ENCODE measurements around the gene MAPT. TPM values are rescaled to one million over a fixed set of nuclear protein-coding genes. Genes with fewer than 3 reads are reported as not detected.

Gene MAPT
- polyA plus RNA-seq, 2 donors = 4.5 to 4.7 TPM

GRCh38 chr17:46030752-46031151 lies 136.4 kb downstream of the MAPT start:
- Histone ChIP-seq H3K4me3 (ENCODE audit: low read depth in 1 of 2, low read length in 2 of 2) (no peak overlapping the region), H3K9me3 (ENCODE audit: control insufficient read depth in 2 of 2, insufficient read depth in 1 of 2, low read depth in 1 of 2, low read length in 1 of 2) (no peaks in the 10 kb centered on the region), H3K27me3 (ENCODE audit: control insufficient read depth in 1 of 2, insufficient read depth in 2 of 2, low read length in 2 of 2) (no peaks in the 10 kb centered on the region), H3K4me1 (ENCODE audit: control insufficient read depth in 2 of 2, insufficient read depth in 2 of 2, low read length in 1 of 2) (no peaks in the 10 kb centered on the region), H3K36me3 (ENCODE audit: control insufficient read depth in 2 of 2, insufficient read depth in 2 of 2, low read length in 1 of 2) (peaks cover 19 to 46% of the 10 kb centered on the region in 2 donors), H3K27ac (ENCODE audit: low read depth in 2 of 2, low read length in 1 of 2) (no peak overlapping the region)
- 82 to 85% methylated on average over 3 of the region's 3 CpGs for WGBS, 2 donors

GRCh38 chr17:46031440-46031839 lies 137.1 kb downstream of the MAPT start:
- no peak overlapping the region for H3K4me3 ChIP-seq (ENCODE audit: low read depth in 1 of 2, low read length in 2 of 2)
- no peaks in the 10 kb centered on the region for H3K27me3 ChIP-seq (ENCODE audit: control insufficient read depth in 1 of 2, insufficient read depth in 2 of 2, low read length in 2 of 2)
- 92 to 96% methylated on average over 16 of the region's 16 CpGs for WGBS, 2 donors
- no peaks in the 10 kb centered on the region for H3K4me1 ChIP-seq (ENCODE audit: control insufficient read depth in 2 of 2, insufficient read depth in 2 of 2, low read length in 1 of 2)
- no peak overlapping the region for H3K27ac ChIP-seq (ENCODE audit: low read depth in 2 of 2, low read length in 1 of 2)
- H3K9me3 ChIP-seq (ENCODE audit: control insufficient read depth in 2 of 2, insufficient read depth in 1 of 2, low read depth in 1 of 2, low read length in 1 of 2) = no peaks in the 10 kb centered on the region
- H3K36me3 ChIP-seq (ENCODE audit: control insufficient read depth in 2 of 2, insufficient read depth in 2 of 2, low read length in 1 of 2) = peaks cover 16 to 41% of the 10 kb centered on the region in 2 donors

DNA sequence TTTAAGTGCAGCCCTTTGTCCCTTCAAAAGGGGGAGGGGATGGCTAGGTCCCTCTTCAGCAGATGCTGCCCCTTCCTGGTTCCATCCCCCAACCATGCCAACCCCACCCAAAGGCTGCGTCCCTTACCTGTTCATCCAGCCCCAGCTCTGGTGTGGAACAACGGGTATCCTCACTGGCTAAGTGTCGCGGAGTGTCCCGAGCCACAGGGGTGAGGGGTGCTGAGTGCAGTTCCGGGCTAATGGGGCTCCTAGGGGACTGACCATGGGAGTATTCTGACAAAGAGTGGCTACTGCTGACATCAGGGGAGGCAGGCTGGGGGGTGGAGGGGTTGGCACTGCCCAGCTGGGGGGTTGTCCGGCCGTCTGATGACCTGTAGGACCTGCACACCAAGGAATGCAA lies 137.6 kb downstream of the MAPT start:
- H3K9me3 ChIP-seq (ENCODE audit: control insufficient read depth in 2 of 2, insufficient read depth in 1 of 2, low read depth in 1 of 2, low read length in 1 of 2) = no peaks in the 10 kb centered on the region
- H3K27ac ChIP-seq (ENCODE audit: low read depth in 2 of 2, low read length in 1 of 2) = no peak overlapping the region
- WGBS, 2 donors = 84 to 93% methylated on average over 8 of the region's 8 CpGs
- H3K27me3 ChIP-seq (ENCODE audit: control insufficient read depth in 1 of 2, insufficient read depth in 2 of 2, low read length in 2 of 2) = no peaks in the 10 kb centered on the region
- H3K4me1 ChIP-seq (ENCODE audit: control insufficient read depth in 2 of 2, insufficient read depth in 2 of 2, low read length in 1 of 2) = no peaks in the 10 kb centered on the region
- peaks cover 14 to 42% of the 10 kb centered on the region in 2 donors for H3K36me3 ChIP-seq (ENCODE audit: control insufficient read depth in 2 of 2, insufficient read depth in 2 of 2, low read length in 1 of 2)
- no peak overlapping the region for H3K4me3 ChIP-seq (ENCODE audit: low read depth in 1 of 2, low read length in 2 of 2)

GRCh38 chr17:46032909-46033308 lies 138.6 kb downstream of the MAPT start:
- no peaks in the 10 kb centered on the region for H3K4me1 ChIP-seq (ENCODE audit: control insufficient read depth in 2 of 2, insufficient read depth in 2 of 2, low read length in 1 of 2)
- H3K4me3 ChIP-seq (ENCODE audit: low read depth in 1 of 2, low read length in 2 of 2) = no peak overlapping the region
- no peaks in the 10 kb centered on the region for H3K27me3 ChIP-seq (ENCODE audit: control insufficient read depth in 1 of 2, insufficient read depth in 2 of 2, low read length in 2 of 2)
- H3K36me3 ChIP-seq (ENCODE audit: control insufficient read depth in 2 of 2, insufficient read depth in 2 of 2, low read length in 1 of 2) = peaks cover 16 to 45% of the 10 kb centered on the region in 2 donors
- H3K27ac ChIP-seq (ENCODE audit: low read depth in 2 of 2, low read length in 1 of 2) = no peak overlapping the region
- WGBS, 2 donors = 94 to 96% methylated on average over 11 of the region's 11 CpGs
- no peaks in the 10 kb centered on the region for H3K9me3 ChIP-seq (ENCODE audit: control insufficient read depth in 2 of 2, insufficient read depth in 1 of 2, low read depth in 1 of 2, low read length in 1 of 2)

DNA sequence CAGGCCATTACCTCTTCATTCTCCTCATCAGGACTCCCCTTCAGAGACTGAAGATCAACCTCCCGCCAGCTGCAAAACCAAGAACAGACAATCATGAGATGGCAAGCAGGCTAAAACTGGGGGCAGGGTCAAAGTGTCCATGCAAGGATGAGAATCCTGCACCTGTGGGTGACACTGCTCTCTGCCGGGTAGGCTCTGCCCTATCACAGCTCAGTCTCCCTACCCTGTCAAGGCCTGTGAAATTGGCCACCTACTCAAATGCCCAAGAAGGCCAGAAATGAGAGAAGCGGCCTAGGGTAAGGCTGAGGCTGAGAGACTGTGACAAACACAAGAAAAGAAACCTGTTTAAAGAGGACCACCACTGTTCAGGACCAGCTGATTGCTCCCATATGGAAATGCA lies 139.0 kb downstream of the MAPT start:
- Histone ChIP-seq H3K27me3 (ENCODE audit: control insufficient read depth in 1 of 2, insufficient read depth in 2 of 2, low read length in 2 of 2) (no peaks in the 10 kb centered on the region), H3K27ac (ENCODE audit: low read depth in 2 of 2, low read length in 1 of 2) (no peak overlapping the region), H3K4me3 (ENCODE audit: low read depth in 1 of 2, low read length in 2 of 2) (no peak overlapping the region), H3K9me3 (ENCODE audit: control insufficient read depth in 2 of 2, insufficient read depth in 1 of 2, low read depth in 1 of 2, low read length in 1 of 2) (no peaks in the 10 kb centered on the region), H3K4me1 (ENCODE audit: control insufficient read depth in 2 of 2, insufficient read depth in 2 of 2, low read length in 1 of 2) (no peaks in the 10 kb centered on the region), H3K36me3 (ENCODE audit: control insufficient read depth in 2 of 2, insufficient read depth in 2 of 2, low read length in 1 of 2) (peaks cover 21 to 48% of the 10 kb centered on the region in 2 donors)
- 88 to 97% methylated on average over 3 of the region's 3 CpGs for WGBS, 2 donors

DNA sequence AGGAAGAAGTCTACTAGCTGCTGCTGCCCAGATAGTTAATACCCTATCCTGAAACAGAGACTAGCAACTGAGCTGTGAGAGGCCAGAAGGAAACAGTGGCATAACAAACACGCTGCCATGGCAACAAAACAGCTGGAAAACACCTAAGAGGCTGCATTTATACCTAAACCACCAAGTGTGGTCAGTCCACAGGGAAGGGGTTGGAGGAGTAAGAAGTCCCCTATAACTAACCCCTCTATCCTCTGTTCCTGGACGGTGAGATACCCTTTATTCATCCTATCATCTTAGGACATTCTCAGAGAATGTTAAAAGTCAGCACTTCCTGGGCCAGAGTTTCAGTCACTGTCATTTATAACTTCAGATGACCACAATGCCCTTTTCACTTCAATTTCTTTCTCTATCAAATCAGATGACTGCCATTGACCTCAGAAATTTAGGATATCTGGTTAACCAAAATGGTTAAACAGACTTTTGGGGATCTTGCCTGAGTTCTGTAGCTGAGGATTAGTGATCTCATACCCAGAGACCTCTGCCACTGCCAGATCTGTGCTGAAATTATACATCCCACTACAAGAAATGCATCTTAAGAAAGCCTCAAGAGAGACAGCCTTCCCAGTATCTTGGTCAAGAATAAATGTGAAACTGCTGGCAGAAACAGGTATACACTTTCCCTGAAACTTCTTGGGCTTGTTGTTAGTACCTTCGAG lies 140.9 kb downstream of the MAPT start:
- WGBS, 2 donors = 80 to 87% methylated on average over 3 of the region's 3 CpGs
- no peak overlapping the region for H3K27ac ChIP-seq (ENCODE audit: low read depth in 2 of 2, low read length in 1 of 2)
- H3K9me3 ChIP-seq (ENCODE audit: control insufficient read depth in 2 of 2, insufficient read depth in 1 of 2, low read depth in 1 of 2, low read length in 1 of 2) = no peaks in the 10 kb centered on the region
- H3K27me3 ChIP-seq (ENCODE audit: control insufficient read depth in 1 of 2, insufficient read depth in 2 of 2, low read length in 2 of 2) = no peaks in the 10 kb centered on the region
- H3K4me1 ChIP-seq (ENCODE audit: control insufficient read depth in 2 of 2, insufficient read depth in 2 of 2, low read length in 1 of 2) = no peaks in the 10 kb centered on the region
- peaks cover 30 to 58% of the 10 kb centered on the region in 2 donors for H3K36me3 ChIP-seq (ENCODE audit: control insufficient read depth in 2 of 2, insufficient read depth in 2 of 2, low read length in 1 of 2)
- no peak overlapping the region for H3K4me3 ChIP-seq (ENCODE audit: low read depth in 1 of 2, low read length in 2 of 2)

DNA sequence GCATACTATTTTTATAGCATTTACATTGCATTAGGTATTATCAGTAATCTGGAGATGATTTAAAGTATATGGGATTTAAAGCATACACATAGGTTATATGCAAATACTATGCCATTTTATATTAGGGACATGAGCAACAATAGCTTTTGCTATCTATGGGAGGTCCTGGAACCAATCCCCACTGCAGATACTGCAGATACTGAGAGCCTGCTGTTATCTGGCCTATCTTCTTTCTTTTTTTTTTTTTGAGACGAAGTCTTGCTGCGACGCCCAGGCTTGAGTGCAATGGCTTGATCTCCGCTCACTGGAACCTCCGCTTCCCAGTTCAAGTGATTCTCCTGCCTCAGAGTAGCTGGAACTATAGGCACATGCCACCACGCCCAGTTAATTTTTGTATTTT lies 142.1 kb downstream of the MAPT start:
- WGBS, 2 donors = 92 to 98% methylated on average over 6 of the region's 6 CpGs
- Histone ChIP-seq H3K4me1 (ENCODE audit: control insufficient read depth in 2 of 2, insufficient read depth in 2 of 2, low read length in 1 of 2) (no peaks in the 10 kb centered on the region), H3K4me3 (ENCODE audit: low read depth in 1 of 2, low read length in 2 of 2) (no peak overlapping the region), H3K36me3 (ENCODE audit: control insufficient read depth in 2 of 2, insufficient read depth in 2 of 2, low read length in 1 of 2) (peaks cover 30 to 47% of the 10 kb centered on the region in 2 donors), H3K27ac (ENCODE audit: low read depth in 2 of 2, low read length in 1 of 2) (no peak overlapping the region), H3K27me3 (ENCODE audit: control insufficient read depth in 1 of 2, insufficient read depth in 2 of 2, low read length in 2 of 2) (no peaks in the 10 kb centered on the region), H3K9me3 (ENCODE audit: control insufficient read depth in 2 of 2, insufficient read depth in 1 of 2, low read depth in 1 of 2, low read length in 1 of 2) (no peaks in the 10 kb centered on the region)

GRCh38 chr17:46037722-46038255 lies 143.4 kb downstream of the MAPT start:
- peaks cover 25 to 39% of the 10 kb centered on the region in 2 donors for H3K36me3 ChIP-seq (ENCODE audit: control insufficient read depth in 2 of 2, insufficient read depth in 2 of 2, low read length in 1 of 2)
- no peak overlapping the region for H3K27ac ChIP-seq (ENCODE audit: low read depth in 2 of 2, low read length in 1 of 2)
- 68 to 71% methylated on average over 4 of the region's 4 CpGs for WGBS, 2 donors
- H3K27me3 ChIP-seq (ENCODE audit: control insufficient read depth in 1 of 2, insufficient read depth in 2 of 2, low read length in 2 of 2) = no peaks in the 10 kb centered on the region
- no peaks in the 10 kb centered on the region for H3K4me1 ChIP-seq (ENCODE audit: control insufficient read depth in 2 of 2, insufficient read depth in 2 of 2, low read length in 1 of 2)
- no peaks in the 10 kb centered on the region for H3K9me3 ChIP-seq (ENCODE audit: control insufficient read depth in 2 of 2, insufficient read depth in 1 of 2, low read depth in 1 of 2, low read length in 1 of 2)
- no peak overlapping the region for H3K4me3 ChIP-seq (ENCODE audit: low read depth in 1 of 2, low read length in 2 of 2)

DNA sequence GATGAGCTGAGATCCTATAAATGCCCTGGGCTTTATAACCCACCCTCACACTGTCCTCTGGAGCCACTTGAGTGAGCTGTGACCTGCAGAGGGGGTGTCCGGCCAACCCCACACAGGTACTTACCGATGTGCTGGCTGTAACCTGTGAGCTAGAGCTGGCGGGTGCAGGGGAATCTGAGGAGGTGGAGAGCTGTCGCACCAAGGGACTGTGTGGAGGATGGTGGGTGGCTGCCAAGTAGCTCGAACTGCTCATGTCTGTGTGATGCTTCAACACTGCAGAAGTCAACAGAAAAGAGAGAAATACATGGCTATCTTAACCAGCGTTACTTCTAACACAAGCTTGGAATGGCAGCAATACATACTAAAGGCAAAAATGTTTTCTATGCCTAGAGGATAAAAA lies 144.1 kb downstream of the MAPT start:
- Histone ChIP-seq H3K4me1 (ENCODE audit: control insufficient read depth in 2 of 2, insufficient read depth in 2 of 2, low read length in 1 of 2) (no peaks in the 10 kb centered on the region), H3K9me3 (ENCODE audit: control insufficient read depth in 2 of 2, insufficient read depth in 1 of 2, low read depth in 1 of 2, low read length in 1 of 2) (no peaks in the 10 kb centered on the region), H3K36me3 (ENCODE audit: control insufficient read depth in 2 of 2, insufficient read depth in 2 of 2, low read length in 1 of 2) (peaks cover 19 to 33% of the 10 kb centered on the region in 2 donors), H3K27ac (ENCODE audit: low read depth in 2 of 2, low read length in 1 of 2) (no peak overlapping the region), H3K4me3 (ENCODE audit: low read depth in 1 of 2, low read length in 2 of 2) (no peak overlapping the region), H3K27me3 (ENCODE audit: control insufficient read depth in 1 of 2, insufficient read depth in 2 of 2, low read length in 2 of 2) (no peaks in the 10 kb centered on the region)
- 93 to 94% methylated on average over 6 of the region's 6 CpGs for whole genome bisulfite sequencing, 2 donors

DNA sequence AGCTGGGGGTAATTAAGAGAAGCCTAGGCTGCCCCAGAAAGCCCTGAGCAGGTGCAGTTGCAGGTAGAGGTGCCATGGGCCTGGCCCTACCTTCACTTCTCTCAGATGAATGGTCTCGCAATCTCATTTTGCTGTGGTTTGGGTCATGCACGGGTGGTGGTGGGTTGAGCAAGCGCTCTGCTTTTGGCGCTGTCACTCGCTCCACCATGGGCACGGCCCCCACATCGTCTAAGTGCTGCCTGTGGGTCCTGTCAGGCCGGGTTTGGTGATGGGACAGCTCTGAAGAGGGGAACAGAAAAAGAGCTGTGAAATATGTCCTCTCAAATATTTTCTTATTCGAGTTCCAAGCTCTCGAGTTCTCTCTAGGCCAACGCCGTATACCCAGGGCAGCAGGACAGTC lies 144.6 kb downstream of the MAPT start:
- peaks cover 16 to 28% of the 10 kb centered on the region in 2 donors for H3K36me3 ChIP-seq (ENCODE audit: control insufficient read depth in 2 of 2, insufficient read depth in 2 of 2, low read length in 1 of 2)
- H3K4me3 ChIP-seq (ENCODE audit: low read depth in 1 of 2, low read length in 2 of 2) = no peak overlapping the region
- WGBS, 2 donors = 92 to 93% methylated on average over 12 of the region's 12 CpGs
- no peak overlapping the region for H3K27ac ChIP-seq (ENCODE audit: low read depth in 2 of 2, low read length in 1 of 2)
- no peaks in the 10 kb centered on the region for H3K27me3 ChIP-seq (ENCODE audit: control insufficient read depth in 1 of 2, insufficient read depth in 2 of 2, low read length in 2 of 2)
- H3K9me3 ChIP-seq (ENCODE audit: control insufficient read depth in 2 of 2, insufficient read depth in 1 of 2, low read depth in 1 of 2, low read length in 1 of 2) = no peaks in the 10 kb centered on the region
- no peaks in the 10 kb centered on the region for H3K4me1 ChIP-seq (ENCODE audit: control insufficient read depth in 2 of 2, insufficient read depth in 2 of 2, low read length in 1 of 2)

Data from esophagus (tissue), 2 donors.